A673 (cell line): ENCODE results near the gene ST3GAL4. TPM values are rescaled to one million over a fixed set of nuclear protein-coding genes. Genes with fewer than 3 reads are reported as not detected.
A peak's percentile ranks its signal among the peaks of the same experiment; 100 is the strongest.

Experiments
- BruUV-seq: library from RNA; stranded (reverse); fragments of 400-500 nt; replicated peaks from 2 replicates; lab custom pipeline; 2021; lab: Mats Ljungman, UMichigan
- CTCF ChIA-PET: fragments of 300-600 bp; sonication (Branson Sonifier 250); formaldehyde crosslinking; loops from one replicate; lab custom pipeline; 2022; ENCODE audit warnings: antibody characterized with exemption; lab: Charles Lee
- POLR2A ChIA-PET: fragments of 300-600 bp; sonication (Branson Sonifier 250); formaldehyde crosslinking; loops from one replicate; lab custom pipeline; 2022; ENCODE audit warnings: antibody characterized with exemption; ENCODE audit not compliant: low non-redundant PET; lab: Charles Lee
- DNase-seq: peaks from one replicate; pipeline ENCODE4 v3.0.0-alpha.2; 2015; ENCODE audit warnings: low spot score
- H3K27ac ChIP-seq: fragments of 200-600 bp; sonication (generic); 2 replicates; pipeline ENCODE4 v1.5.1; 2016; ENCODE audit warnings: mixed run types, low read depth, mild to moderate bottlenecking, mixed read lengths, antibody characterized with exemption, low read length; ENCODE audit not compliant: poor library complexity, severe bottlenecking
- H3K27me3 ChIP-seq: fragments of 200-600 bp; sonication (generic); replicated peaks from 2 replicates; pipeline ENCODE4 v1.6.1; 2017; ENCODE audit warnings: mixed run types, low read depth, mild to moderate bottlenecking, mixed read lengths, antibody characterized with exemption, low read length; ENCODE audit not compliant: insufficient read depth, poor library complexity
- H3K36me3 ChIP-seq: fragments of 200-600 bp; sonication (generic); 2 replicates; pipeline ENCODE4 v1.6.1; 2016; ENCODE audit warnings: mixed run types, mild to moderate bottlenecking, mixed read lengths, antibody characterized with exemption, low read length; ENCODE audit not compliant: insufficient read depth, poor library complexity, severe bottlenecking
- H3K4me1 ChIP-seq: fragments of 200-600 bp; sonication (generic); 2 replicates; pipeline ENCODE4 v1.6.1; 2017; ENCODE audit warnings: mixed run types, mild to moderate bottlenecking, mixed read lengths, antibody characterized with exemption, low read length; ENCODE audit not compliant: insufficient read depth, poor library complexity, severe bottlenecking
- H3K4me3 ChIP-seq: fragments of 200-600 bp; sonication (generic); 2 replicates; pipeline ENCODE4 v1.5.1; 2016; ENCODE audit warnings: low read depth, mixed run types, mild to moderate bottlenecking, mixed read lengths, low read length; ENCODE audit not compliant: poor library complexity, severe bottlenecking
- H3K9me3 ChIP-seq: fragments of 200-600 bp; sonication (generic); 2 replicates; pipeline ENCODE4 v1.6.1; 2016; ENCODE audit warnings: mixed run types, low read depth, mild to moderate bottlenecking, mixed read lengths, antibody characterized with exemption, low read length; ENCODE audit not compliant: poor library complexity, severe bottlenecking
- CTCF ChIP-seq: fragments of 300-800, 200-600 bp; sonication (generic); conservative IDR thresholded peaks from 2 replicates; pipeline ENCODE4 v1.5.1; 2017; ENCODE audit warnings: low read depth, mild to moderate bottlenecking, antibody characterized with exemption, low read length, moderate library complexity, mixed read lengths
- EZH2 ChIP-seq: fragments of 200-600 bp; sonication (generic); IDR thresholded peaks from 2 replicates; pipeline ENCODE4 v1.6.1; 2017; ENCODE audit warnings: borderline replicate concordance, low read depth, mild to moderate bottlenecking, mixed read lengths, antibody characterized with exemption, low read length; ENCODE audit not compliant: poor library complexity, severe bottlenecking
- intact Hi-C: fragments of 100-400 bp; cut with micrococcal nuclease; formaldehyde crosslinking; loops from one replicate; pipeline ENCODE4 v1.10.0; 2022; ENCODE audit not compliant: unreplicated experiment
- total RNA-seq: library from RNA; stranded (reverse); gene quantifications from 2 replicates; pipeline ENCODE4 v1.2.3, GENCODE V29; 2021

The ST3GAL4 gene
- total RNA-seq, 1 experiment from 2014 or later, result 29.9 TPM

GRCh38 chr11:126415669-126416420 is 60.4 kb downstream of the ST3GAL4 start:
- H3K27ac ChIP-seq, result peak overlapping the region; percentile 62
- no TSS peak for BruUV-seq
- peaks cover 3% of the 10 kb centered on the region for H3K4me1 ChIP-seq
- ChIA-PET POLR2A (interaction anchor here (0.7 kb wide), 1 partner anchor 69 kb away, joined by 3 read pairs; no protein-coding TSS in a partner anchor), CTCF (no interaction called here)
- H3K4me3 ChIP-seq, result no peak overlapping the region
- no peaks in the 10 kb centered on the region for H3K27me3 ChIP-seq
- no peaks in the 10 kb centered on the region for H3K9me3 ChIP-seq
- DNase-seq, result peak; percentile 16
- intact Hi-C loops, result loop anchor here (5.0 kb wide), 1 partner anchor 104 kb away; no protein-coding TSS in a partner anchor
- TF ChIP-seq CTCF (no peak), EZH2 (no peak)
- no peaks in the 10 kb centered on the region for H3K36me3 ChIP-seq

- H3K4me3 ChIP-seq, result peak overlapping the region; percentile 45
- H3K4me1 ChIP-seq, result peaks cover 3% of the 10 kb centered on the region
- H3K27me3 ChIP-seq, result no peaks in the 10 kb centered on the region
- TF ChIP-seq CTCF (no peak), EZH2 (no peak)
- H3K27ac ChIP-seq, result peak overlapping the region; percentile 62
- POLR2A ChIA-PET, result interaction anchor here (0.7 kb wide), 1 partner anchor 70 kb away, joined by 3 read pairs; no protein-coding TSS in a partner anchor
- no peaks in the 10 kb centered on the region for H3K9me3 ChIP-seq
- DNase-seq, result peak; percentile 91
- no peaks in the 10 kb centered on the region for H3K36me3 ChIP-seq
- intact Hi-C loops, result loop anchor here (5.0 kb wide), 1 partner anchor 104 kb away; no protein-coding TSS in a partner anchor
- no TSS peak for BruUV-seq
- CTCF ChIA-PET, result interaction anchor here (0.6 kb wide), 1 partner anchor 106 kb away, joined by 3 read pairs; no protein-coding TSS in a partner anchor
These were observed 61.1 kb downstream of the ST3GAL4 start for GRCh38 chr11:126416542-126417090.

- BruUV-seq, result no TSS peak
- Histone ChIP-seq H3K36me3 (no peaks in the 10 kb centered on the region), H3K27me3 (no peaks in the 10 kb centered on the region), H3K4me1 (peaks cover 3% of the 10 kb centered on the region), H3K9me3 (no peaks in the 10 kb centered on the region), H3K27ac (peak overlapping the region; percentile 62), H3K4me3 (peak overlapping the region; percentile 45)
- ChIA-PET CTCF (interaction anchor here (0.6 kb wide), 1 partner anchor 107 kb away, joined by 3 read pairs; no protein-coding TSS in a partner anchor), POLR2A (no interaction called here)
- TF ChIP-seq EZH2 (no peak), CTCF (no peak)
- no peak for DNase-seq
- intact Hi-C loops, result loop anchor here (5.0 kb wide), 1 partner anchor 105 kb away; no protein-coding TSS in a partner anchor
These were observed 61.8 kb downstream of the ST3GAL4 start for GRCh38 chr11:126417091-126417862.
